Tibial artery (tissue), 4 donors: ENCODE measurements around the gene MFAP1.
A peak's percentile ranks its signal among the peaks of the same experiment; 100 is the strongest.

ENCODE experiments used
- DNase-seq, 2 donors: peaks; one replicate each; pipeline ENCODE4 v3.0.0-alpha.2; 2019
- H3K27ac ChIP-seq, 2 donors: fragments of 200-600 bp; sonication (generic) in 1 of 2; 1 replicate in 1 of 2; 2 replicates in 1 of 2; pipeline ENCODE4 v1.5.1; 2018 to 2019; ENCODE audit warnings: mild to moderate bottlenecking in 1 of 2
- H3K27me3 ChIP-seq, 2 donors: fragments of 200-600 bp; sonication (generic) in 1 of 2; one replicate each; pipeline versions ENCODE4 v1.5.1 to v1.6.0; 2016 to 2019
- H3K36me3 ChIP-seq, 3 donors: fragments of 200-600 bp; sonication (generic) in 2 of 3; one replicate each; pipeline ENCODE4 v1.5.1; 2016 to 2019; ENCODE audit warnings: mild to moderate bottlenecking in 2 of 3
- H3K4me1 ChIP-seq, 4 donors: fragments of 200-600 bp; sonication (generic) in 2 of 4; 1 replicate in 3 of 4; 2 replicates in 1 of 4; pipeline ENCODE4 v1.5.1; 2016 to 2019
- H3K4me3 ChIP-seq, 2 donors: fragments of 200-600 bp; sonication (generic) in 1 of 2; 1 replicate in 1 of 2; 2 replicates in 1 of 2; pipeline ENCODE4 v1.5.1; 2018 to 2019; ENCODE audit warnings: mild to moderate bottlenecking in 2 of 2
- H3K9me3 ChIP-seq, 3 donors: fragments of 200-600 bp; sonication (generic) in 1 of 3; one replicate each; pipeline ENCODE4 v1.5.1; 2016 to 2019
- intact Hi-C: fragments of 100-400 bp; cut with DNase I; formaldehyde crosslinking; loops from one replicate; pipeline ENCODE4 v1.15.0; 2023; ENCODE audit warnings: low total_unique reads
- TF ChIP-seq, protein P1 (sequence below), 2 experiments: fragments of 200-600 bp in 1 of 2; fragments of 450-650 bp in 1 of 2; IDR thresholded peaks; one replicate each; pipeline ENCODE4 v1.5.1; 2017 to 2019; ENCODE audit warnings: antibody characterized with exemption in 2 of 2, mild to moderate bottlenecking in 1 of 2, moderate library complexity in 1 of 2

The MFAP1 gene

DNA sequence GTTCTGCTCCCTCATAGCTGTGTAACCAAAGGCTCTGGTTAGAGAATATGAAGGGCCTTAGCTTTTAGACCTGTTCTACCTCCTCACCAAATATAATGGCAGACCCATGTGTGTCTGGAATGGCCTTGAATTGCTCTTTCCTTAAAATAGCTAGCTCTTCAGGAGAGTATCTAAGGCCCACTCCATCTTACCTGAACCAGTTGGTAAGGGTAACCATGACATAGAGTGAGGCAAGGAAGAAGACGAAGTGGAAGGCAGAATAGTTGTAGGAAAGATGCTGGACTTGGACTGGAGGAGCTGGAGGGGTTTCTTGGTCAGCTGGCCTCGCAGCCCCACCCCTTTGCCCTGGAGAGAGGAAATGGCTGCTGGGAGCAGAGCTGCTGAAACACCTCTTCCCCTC, 29.3 kb downstream of the MFAP1 start:
- H3K9me3 ChIP-seq, result no peaks in the 10 kb centered on the region
- H3K4me1 ChIP-seq, result peaks cover 0 to 68% (median 50%) of the 10 kb centered on the region in 4 donors
- DNase-seq, result no peak
- H3K36me3 ChIP-seq, result peaks cover 25 to 47% (median 36%) of the 10 kb centered on the region in 3 donors
- intact Hi-C loops, result no loop called here
- no peak overlapping the region for H3K4me3 ChIP-seq
- TF ChIP-seq, protein P1, sequence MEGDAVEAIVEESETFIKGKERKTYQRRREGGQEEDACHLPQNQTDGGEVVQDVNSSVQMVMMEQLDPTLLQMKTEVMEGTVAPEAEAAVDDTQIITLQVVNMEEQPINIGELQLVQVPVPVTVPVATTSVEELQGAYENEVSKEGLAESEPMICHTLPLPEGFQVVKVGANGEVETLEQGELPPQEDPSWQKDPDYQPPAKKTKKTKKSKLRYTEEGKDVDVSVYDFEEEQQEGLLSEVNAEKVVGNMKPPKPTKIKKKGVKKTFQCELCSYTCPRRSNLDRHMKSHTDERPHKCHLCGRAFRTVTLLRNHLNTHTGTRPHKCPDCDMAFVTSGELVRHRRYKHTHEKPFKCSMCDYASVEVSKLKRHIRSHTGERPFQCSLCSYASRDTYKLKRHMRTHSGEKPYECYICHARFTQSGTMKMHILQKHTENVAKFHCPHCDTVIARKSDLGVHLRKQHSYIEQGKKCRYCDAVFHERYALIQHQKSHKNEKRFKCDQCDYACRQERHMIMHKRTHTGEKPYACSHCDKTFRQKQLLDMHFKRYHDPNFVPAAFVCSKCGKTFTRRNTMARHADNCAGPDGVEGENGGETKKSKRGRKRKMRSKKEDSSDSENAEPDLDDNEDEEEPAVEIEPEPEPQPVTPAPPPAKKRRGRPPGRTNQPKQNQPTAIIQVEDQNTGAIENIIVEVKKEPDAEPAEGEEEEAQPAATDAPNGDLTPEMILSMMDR (IDR thresholded peaks at IDR 0.05), result no peak
- H3K27ac ChIP-seq, result peak overlapping the region; percentile 99 to 100
- H3K27me3 ChIP-seq, result no peaks in the 10 kb centered on the region

DNA sequence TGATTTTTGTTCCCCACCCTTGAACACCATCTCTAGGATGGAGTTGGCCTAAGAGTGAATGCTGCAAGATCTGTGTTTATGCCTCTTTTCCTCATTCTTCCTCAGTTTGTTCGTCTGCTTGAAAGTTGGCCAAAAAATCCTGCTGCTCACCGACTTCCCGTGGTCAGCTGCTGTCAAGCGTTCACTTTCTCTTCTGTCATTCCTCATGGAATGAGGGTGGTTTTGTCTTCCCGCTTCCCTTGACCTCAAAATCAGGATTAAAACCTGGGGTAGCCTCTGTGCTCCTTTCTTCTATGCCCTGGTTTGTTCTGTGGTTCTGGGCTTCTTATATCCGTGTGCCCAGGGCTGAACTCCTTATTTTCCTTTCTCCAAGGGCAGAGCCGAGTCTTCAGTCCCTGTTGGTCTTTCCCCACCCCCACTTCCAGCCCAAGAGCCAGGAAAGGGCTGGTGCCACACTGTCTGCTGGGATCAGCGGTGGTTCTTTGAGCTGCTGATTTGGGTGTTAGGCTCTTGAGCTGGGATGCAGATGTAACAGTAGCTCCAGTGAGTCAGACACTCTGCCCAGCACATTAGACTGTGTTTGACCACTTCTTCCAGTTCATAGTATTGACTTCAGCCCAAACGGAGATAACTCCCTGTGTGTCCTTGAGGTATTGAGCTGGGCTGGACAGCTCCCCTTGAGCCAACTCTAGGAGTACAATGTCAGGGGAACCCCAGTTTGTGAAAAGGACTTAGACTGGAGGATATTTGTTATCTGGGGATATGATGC, 30.0 kb downstream of the MFAP1 start:
- intact Hi-C loops, result no loop called here
- Histone ChIP-seq H3K27me3 (no peaks in the 10 kb centered on the region), H3K4me3 (peak overlapping the region in 1 of 2 donors; percentile 97), H3K9me3 (no peaks in the 10 kb centered on the region), H3K27ac (peak overlapping the region; percentile 99 to 100), H3K36me3 (peaks cover 25 to 44% (median 31%) of the 10 kb centered on the region in 3 donors), H3K4me1 (peaks cover 0 to 61% (median 44%) of the 10 kb centered on the region in 4 donors)
- TF ChIP-seq, protein P1 (IDR thresholded peaks at IDR 0.05), result no peak
- no peak for DNase-seq

DNA sequence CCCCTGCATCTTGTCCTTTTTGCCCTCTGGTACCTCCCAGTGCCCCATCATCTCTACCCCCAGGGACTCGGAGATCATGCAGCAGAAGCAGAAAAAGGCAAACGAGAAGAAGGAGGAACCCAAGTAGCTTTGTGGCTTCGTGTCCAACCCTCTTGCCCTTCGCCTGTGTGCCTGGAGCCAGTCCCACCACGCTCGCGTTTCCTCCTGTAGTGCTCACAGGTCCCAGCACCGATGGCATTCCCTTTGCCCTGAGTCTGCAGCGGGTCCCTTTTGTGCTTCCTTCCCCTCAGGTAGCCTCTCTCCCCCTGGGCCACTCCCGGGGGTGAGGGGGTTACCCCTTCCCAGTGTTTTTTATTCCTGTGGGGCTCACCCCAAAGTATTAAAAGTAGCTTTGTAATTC, 30.8 kb downstream of the MFAP1 start:
- DNase-seq, result no peak
- TF ChIP-seq, protein P1 (IDR thresholded peaks at IDR 0.05), result no peak
- Histone ChIP-seq H3K4me1 (peaks cover 0 to 58% (median 40%) of the 10 kb centered on the region in 4 donors), H3K27me3 (no peaks in the 10 kb centered on the region), H3K4me3 (peak overlapping the region; percentile 97 to 98), H3K27ac (peak overlapping the region; percentile 99 to 100), H3K36me3 (peaks cover 24 to 36% (median 25%) of the 10 kb centered on the region in 3 donors), H3K9me3 (no peaks in the 10 kb centered on the region)
- intact Hi-C loops, result no loop called here

GRCh38 chr15:43792761-43793476, 31.6 kb downstream of the MFAP1 start:
- no peak for DNase-seq
- no peaks in the 10 kb centered on the region for H3K27me3 ChIP-seq
- no peaks in the 10 kb centered on the region for H3K9me3 ChIP-seq
- H3K36me3 ChIP-seq, result peaks cover 24 to 35% (median 25%) of the 10 kb centered on the region in 3 donors
- intact Hi-C loops, result no loop called here
- peak overlapping the region; percentile 99 to 100 for H3K27ac ChIP-seq
- TF ChIP-seq, protein P1 (IDR thresholded peaks at IDR 0.05), result no peak
- peak overlapping the region; percentile 97 to 98 for H3K4me3 ChIP-seq
- peaks cover 0 to 51% (median 36%) of the 10 kb centered on the region in 4 donors for H3K4me1 ChIP-seq

DNA sequence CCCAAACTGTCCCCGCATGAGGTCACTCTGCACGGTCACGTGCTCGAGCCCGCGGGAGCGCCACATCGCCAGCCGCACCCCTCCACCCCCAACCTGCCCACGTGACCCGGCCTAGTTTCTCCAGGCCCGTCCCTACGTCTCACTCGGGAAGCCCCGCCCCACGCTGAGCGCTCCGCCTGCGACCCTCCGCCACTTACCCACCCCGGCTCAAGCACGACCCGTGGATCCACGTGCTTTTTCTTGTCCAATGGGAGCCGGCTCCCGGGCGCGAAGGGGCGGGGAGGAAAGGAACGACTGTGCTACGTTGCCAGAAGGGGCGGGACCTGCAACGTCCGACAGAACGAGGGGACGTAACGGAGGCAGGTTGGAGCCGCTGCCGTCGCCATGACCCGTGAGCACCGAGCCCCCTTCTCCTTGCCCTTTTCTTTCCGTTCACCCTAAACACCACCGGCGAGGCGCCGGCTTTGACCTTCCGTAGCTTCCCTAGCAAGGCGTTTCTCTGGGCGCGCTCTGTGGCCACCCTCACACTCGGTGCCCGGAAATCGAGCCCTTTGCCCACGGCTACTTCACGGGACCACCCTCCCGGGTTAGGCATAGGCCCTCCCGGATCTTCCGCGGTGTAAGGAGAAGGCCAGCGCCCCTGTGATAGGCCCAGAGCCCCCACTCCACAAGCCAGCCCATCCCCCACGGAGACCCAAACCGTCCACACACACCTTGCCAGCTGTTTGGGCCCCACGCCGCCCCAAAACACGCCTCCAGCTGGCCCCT, 32.3 kb downstream of the MFAP1 start, which contains the start of gene SERF2:
Gene SERF2 (plus strand): TSS at position 328 of the 768 bp plus-strand sequence. CDS start 57 bp downstream, at position 385.
- peak; percentile 100 for DNase-seq
- TF ChIP-seq, protein P1 (IDR thresholded peaks at IDR 0.05), result no peak

More for the DNA sequence above, 32.3 kb downstream of the MFAP1 start, which contains the start of gene SERF2:
- Histone ChIP-seq H3K4me3 (peak within 1 kb of the TSS; percentile 97 to 98), H3K36me3 (peaks cover 24 to 34% (median 25%) of the 10 kb centered on the region in 3 donors), H3K4me1 (peaks cover 0 to 44% (median 32%) of the 10 kb centered on the region in 4 donors), H3K27me3 (no peaks in the 10 kb centered on the region), H3K9me3 (no peaks in the 10 kb centered on the region), H3K27ac (peak within 1 kb of the TSS; percentile 99 to 100)
- intact Hi-C loops, result no loop called here
